DMS153 (cell line): ENCODE measurements around the gene NR5A2.
A peak's percentile ranks its signal among the peaks of the same experiment; 100 is the strongest.
"Not testable (repeated sequence)": the region's sequence is repeated elsewhere in the genome, so short reads cannot be mapped to it uniquely, and the experiment has no call there.

Experiments
- DNase-seq: peaks from one replicate; lab custom pipeline; 2025; lab: John Stamatoyannopoulos, UW

NR5A2 gene

DNA sequence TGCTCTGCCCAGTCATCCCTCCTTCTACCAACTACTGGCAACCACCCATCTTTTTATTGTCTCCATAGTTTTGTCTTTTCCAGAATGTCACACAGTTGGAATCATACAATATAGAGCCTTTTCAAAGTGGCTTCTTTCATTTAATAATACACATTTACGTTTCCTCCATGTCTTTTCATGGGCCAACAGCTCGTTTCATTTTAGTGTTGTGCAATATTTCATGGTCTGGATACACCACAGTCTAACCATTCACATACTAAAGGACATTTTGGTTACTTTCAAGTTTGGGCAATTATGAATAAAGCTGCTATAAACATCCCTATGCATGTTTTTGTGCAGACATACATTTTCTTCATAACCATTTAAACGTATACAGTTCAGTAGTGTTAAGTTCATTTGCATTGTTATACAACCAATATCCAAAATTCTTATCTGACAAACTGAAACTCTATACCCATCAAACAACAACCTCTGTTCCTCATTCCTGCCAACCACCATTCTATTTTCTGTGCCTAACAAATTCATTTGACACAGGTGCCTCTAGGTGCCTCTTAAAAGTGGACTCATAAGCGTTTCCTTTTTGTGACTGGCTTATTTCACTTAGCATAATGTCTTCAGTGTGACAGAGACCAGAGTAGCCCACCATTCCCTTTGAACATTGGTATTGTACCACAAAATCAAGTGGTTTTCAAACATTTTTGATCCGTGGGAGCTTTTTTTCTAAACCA lies 138.1 kb downstream of the NR5A2 start:
- DNase-seq: no peak

DNA sequence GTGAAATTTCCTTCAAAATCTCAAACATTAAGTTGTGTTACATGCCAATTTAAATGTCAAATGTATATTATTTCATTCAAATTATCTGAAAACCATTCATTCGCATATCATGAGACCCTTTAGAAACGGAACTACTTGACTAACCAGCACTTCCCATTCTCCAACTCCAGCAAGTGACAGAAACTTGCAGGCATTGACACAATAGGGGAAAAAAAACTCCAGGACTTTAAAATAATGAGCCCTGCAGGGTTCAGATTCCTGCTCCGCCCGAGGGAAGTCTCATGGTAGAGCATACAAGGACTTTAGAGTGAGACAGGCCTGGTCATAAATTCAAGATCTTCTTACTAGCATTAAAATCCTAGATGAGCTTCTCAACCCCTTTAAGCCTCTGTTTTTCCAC lies 138.9 kb downstream of the NR5A2 start:
- no peak for DNase-seq

DNA sequence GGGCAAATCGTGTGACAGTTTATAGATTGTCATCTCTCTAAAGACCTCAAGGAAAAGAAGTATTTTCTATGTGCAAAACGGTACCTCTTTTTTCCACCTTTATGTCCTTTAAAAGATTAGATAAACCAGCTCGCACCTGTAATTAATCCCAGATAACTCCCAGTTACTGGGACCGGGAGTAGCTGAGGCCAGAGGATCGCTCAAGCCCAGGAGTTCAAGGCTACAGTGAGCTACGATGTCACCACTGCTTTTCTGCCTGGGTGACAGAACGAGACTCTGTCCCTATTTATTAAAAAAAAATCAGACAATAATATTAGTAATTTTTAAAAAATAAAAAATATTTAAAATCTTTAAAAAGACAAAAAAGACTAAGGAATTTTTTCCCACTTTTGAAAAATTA lies 141.4 kb downstream of the NR5A2 start:
- no peak for DNase-seq

DNA sequence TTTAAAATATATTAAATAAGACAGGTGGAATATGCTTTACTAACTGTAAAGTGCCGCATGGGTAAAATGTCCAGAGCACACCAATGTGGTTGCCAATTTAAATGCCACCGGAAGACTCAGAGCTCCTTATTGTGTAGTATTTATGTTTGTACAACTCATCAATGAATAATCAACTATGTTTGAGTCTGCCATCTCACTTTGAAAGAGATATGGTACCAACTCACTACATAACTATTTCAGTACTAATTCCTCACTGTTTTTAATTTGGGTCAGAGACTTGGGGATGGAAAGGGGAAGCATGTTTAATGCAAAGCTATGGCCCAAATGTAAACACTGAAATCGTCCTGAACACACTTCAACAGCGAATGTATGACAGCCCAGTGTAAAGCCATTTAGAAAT lies 144.8 kb downstream of the NR5A2 start:
- DNase-seq: no peak

DNA sequence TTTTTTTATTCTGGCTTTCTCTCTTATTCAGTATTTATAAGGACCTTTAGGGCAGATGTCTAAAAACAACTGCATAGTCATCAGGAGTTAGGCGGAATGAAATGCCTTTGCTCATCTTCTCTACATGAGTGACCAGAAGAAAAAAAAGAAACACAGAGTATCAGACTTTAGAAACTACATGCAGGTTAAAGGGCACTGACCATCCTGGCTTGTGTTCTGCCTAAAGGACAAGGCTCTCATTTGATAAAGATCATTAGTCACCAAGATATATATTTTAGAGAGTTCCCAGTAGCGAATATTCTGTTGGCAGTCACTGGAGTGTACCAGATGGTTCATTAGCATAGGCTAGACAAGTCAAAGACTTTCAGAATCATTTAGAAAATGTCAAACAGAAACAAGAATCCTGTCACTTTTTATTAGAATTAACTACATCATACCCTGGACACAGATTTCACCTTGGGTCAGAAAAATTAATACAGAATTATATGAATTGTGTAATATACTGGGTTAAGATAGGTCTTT lies 145.6 kb downstream of the NR5A2 start:
- no peak for DNase-seq

DNA sequence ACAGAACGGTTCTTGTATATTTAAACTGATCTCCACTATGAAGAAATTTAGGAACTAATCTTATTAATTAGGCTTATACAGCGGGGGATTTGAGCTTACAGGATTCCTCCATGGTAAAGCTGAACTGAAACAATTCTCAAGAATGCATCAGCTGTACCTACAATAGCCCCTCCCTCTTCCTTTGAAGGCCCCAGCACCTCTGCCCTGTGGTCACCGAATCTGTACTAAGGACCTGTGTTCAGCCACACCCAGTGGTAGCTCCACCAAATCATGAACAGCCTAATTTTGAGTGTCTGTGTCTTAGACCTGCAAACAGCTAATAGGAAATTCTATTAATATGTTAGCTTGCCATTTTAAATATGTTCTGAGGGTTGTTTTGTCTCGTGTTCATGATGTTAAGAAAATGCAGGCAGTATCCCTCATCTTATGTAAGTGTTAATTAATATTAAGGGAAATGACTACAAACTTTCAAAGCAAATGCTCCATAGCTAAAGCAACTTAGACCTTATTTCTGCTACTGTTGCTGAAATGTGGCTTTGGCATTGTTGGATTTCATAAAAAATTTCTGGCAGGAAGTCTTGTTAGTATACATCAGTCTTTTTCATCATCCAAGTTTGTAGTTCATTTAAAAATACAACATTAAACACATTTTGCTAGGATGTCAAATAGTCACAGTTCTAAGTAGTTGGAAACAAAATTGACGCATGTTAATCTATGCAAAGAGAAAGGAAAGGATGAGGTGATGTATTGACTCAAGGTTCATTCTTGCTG lies 147.2 kb downstream of the NR5A2 start:
- no peak for DNase-seq

DNA sequence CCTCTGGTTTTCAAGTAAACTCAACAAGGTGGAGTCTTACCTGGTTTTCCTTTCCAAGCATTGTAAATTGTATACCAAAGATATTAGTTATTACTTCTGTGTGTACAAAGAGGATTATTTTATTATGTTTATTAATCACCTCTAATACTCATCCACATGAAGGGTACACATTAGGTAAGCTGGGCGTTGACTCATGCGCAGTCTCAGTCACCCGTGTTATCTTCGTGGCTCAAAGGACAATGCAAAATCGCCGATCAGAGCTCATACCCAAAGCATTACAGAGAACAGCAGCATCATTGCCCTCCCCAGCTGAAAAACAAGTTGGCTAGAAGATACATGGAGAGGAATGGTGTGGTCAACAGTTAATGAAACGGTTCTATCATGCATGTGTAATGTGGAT lies 148.7 kb downstream of the NR5A2 start:
- no peak for DNase-seq

DNA sequence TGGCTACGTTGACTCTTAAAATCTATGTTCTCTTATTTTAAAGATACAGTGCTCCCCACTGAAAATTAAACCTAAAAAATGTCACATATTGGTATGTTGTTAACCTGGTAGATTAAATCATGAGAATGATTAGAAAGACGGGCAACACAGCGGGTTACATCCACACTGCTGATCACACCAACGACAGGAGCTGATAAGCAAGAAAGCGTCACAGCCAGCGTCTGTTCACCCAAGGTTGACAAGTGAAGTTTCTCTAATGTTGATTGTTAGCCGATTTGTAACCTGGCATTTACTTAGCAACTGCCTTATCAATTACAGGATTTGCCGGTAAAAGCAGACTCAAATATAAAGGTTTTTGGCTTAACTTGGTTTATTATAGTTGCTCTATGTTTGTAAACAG lies 149.3 kb downstream of the NR5A2 start:
- DNase-seq: no peak

DNA sequence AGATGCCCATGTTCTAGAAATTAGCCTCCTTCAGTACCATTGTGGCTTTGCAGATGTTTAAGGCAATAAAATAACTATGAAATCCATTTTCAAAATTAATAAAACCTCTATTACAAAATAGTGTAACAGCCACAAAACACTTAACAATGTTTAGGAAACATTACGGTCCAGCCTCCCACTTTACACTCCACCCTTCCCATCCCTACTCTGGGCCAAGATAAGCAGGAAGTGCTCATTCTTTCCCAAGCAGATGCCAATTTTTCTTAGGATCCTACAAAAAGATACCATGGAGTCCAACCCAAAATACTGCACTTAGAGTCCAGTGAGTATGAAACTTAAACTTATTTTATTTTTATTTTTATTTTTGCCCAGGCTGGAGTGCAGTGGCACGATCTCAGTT lies 150.8 kb downstream of the NR5A2 start:
- DNase-seq: no peak

DNA sequence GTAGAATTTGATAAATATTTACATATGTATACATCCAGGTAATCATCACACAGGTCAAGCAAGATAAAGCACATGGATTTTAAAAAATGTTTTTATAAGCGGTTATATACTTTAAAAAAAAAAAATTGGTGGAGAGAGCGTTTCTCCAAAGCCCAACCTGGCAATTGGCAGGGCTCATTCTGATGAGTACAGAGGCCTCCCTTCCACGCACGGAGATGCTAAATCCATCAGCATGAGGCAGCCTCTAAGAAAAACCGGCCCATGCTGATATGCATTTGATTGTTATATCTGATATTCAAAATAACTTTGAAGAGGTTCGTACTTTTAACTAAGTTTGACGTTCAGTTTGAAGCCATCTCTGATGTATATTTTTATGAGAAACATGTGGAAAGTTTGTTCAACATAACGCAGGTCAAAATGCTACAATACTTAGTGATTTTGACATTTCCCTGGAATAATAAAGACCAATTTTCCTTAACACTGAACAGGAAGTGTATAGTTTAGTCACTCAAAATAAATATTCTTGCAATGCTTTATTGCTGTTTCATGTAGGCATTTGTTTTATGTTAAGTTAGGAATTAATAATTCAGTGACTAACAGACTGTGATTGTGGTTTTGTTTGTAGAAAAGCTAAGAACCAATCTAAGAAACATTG lies 151.7 kb downstream of the NR5A2 start:
- no peak for DNase-seq

DNA sequence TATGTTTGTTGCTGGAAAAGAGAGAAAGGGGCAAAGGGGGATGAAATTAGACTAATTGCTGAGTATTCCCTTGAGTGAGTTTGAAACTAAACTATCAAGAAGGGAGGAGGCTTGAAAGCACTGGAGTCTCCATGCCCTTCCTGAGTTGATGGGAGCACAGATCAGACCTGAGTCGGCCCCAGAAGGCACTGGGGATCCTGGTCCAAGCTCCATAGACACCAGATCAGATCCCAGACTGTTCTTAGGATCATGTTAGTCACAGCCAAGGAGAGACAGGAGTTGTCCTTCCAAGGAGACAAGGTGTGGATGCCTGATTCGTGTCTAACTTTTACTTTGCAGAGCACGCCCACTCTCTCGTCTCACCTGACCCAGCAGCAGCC lies 152.3 kb downstream of the NR5A2 start:
- no peak for DNase-seq

DNA sequence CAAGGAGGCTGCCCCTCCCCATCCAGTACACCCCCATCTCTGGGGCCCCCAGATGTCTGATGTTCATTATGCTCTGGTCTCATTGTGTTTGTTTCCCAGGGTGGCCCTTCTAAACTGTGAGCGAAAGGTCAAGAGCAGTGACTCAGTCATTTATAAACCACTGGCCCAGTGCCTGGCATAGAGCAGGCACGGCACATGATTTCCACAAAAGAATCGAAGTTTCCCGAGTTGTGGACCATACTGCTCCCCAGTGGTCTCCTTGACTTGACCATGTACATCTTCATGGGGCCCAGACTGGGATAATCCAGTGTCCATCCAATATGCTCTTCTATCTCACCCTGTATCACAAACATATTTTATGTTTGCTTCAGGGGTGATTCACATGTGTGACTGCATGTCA lies 153.3 kb downstream of the NR5A2 start:
- no peak for DNase-seq

DNA sequence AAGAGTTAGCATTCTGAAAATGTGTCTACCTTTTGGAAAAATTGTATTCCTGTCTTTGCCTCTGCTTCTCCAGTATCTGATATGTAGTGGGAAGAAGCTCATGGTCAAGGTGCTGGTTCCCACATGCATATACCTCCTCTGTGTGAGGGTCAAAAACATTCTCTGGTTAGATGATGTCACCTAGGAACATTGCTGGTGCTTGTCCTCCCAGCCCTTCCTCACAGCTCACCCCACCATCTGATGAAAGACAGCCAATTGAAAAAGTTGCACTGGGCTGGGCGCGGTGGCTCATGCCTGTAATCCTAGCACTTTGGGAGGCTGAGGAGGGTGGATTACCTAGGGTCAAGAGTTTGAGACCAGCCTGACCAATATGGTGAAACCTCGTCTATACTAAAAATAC lies 154.4 kb downstream of the NR5A2 start:
- DNase-seq: no peak

DNA sequence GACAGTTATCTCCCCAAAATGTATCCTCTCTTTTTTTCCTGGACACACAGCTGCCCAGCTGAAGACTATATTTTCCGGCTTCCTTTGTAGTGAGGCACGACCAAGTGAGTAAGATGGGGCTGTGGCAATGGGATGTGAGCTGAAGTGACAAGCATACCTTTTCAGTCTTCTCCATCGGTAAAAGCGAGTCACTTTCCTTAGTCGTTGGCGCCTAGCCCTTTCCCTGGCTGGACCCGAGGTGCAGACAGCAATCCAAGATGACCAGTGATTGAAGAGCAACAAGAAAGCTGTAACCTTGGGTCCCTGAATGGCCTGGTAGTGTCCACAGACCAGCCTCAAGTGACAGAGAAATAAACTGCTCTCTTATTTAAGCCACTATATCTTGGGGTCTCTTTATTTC lies 155.2 kb downstream of the NR5A2 start:
- no peak for DNase-seq

DNA sequence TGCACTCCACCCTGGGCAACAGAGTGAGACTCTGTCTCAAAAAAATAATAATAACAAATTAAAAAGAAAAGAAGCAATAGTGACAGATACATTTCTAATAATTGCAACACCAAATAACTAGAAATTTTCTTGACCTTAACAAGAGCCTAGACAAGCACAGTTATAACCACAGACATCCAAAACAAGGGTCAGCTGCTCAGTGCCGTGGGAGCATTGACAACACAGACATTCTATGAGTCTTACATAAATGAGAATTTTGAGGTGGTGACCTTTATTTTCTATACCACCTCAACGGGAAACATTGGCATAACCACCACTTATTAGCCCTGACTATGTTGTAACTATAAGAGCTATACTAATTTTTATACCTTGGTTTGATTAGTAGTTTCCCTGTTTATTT lies 156.1 kb downstream of the NR5A2 start:
- DNase-seq: no peak

DNA sequence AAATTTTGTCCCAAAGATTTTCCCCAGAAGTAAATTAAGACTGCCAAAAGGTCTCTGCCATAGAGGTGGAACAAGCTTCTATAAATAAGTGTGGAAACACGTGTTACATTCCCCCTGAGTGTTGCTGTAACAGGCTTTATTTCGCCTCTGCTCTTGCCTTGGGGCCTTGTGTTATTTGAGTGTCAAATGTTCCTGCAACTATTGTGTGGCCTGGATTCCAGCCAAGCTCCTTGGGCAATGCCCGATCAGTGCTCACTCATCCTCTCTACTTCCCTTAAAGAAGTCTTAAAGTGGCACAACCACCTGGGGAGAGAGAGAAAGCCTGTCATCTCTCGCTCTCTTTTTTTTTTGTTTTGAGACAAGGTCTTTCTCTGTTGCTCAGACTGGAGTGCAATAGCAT lies 156.7 kb downstream of the NR5A2 start:
- DNase-seq: peak; percentile 80

DNA sequence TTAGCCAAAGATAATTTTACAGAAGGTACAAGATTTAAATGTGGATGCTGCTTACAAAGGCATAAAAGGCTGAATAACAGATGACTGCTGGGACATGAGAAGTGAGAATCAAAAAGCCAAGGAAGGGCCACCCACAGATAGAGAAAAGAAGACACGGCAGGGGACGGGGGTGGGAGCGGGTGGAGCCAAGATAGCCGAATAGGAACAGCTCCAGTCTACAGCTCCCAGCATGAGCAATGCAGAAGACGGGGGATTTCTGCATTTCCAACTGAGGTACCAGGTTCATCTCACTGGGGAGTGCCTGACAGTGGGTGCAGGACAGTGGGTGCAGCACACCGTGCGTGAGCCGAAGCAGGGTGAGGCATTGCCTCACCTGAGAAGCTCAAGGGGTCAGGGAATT lies 157.7 kb downstream of the NR5A2 start:
- not testable (repeated sequence) for DNase-seq

DNA sequence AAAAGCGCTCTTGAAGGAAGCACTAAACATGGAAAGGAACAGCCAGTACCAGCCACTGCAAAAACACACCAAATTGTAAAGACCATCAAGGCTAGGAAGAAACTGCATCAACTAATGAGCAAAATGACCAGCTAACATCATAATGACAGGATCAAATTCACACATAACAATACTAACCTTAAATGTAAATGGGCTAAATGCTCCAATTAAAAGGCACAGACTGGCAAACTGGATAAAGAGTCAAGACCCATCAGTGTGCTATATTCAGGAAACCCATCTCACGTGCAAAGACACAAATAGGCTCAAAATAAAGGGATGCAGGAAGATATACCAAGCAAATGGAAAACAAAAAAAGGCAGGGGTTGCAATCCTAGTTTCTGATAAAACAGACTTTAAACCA lies 159.8 kb downstream of the NR5A2 start:
- DNase-seq: not testable (repeated sequence)

DNA sequence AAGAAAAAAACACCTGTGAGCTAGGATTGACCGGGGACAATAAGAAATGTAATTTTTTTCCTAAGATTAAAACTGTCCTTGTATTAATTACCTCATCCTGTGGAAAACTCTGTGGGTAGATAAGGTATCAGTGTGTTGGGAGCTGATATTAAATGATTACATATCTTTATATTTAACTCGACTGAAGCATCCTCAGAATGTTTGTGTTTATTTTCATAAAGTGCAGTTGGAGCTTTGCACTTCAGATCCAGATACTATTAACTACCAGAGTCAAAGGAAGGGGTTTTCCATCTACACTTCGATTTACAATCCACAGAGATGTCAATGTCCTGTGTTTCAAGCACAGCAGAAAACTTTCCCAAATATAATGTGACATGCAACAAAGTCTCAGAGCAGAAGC lies 164.5 kb downstream of the NR5A2 start:
- no peak for DNase-seq

DNA sequence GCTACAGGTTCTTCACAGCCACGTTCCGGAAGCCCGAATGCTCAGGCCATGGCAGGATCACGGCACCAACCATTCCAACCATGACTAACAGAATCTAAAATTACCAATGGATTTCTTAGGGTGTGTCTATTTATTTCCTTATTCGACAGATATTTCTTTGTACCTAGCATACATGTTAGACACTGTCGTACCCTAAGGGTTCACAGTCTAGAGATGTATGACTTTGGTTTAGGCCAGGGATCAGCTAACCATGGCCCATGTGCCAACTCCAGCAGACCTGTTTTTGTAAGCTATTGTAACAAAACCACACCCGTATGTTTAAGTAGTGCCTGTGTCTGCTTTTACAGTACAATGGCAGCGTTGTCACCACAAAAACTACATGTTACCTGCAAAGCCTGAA lies 167.0 kb downstream of the NR5A2 start:
- DNase-seq: no peak

DNA sequence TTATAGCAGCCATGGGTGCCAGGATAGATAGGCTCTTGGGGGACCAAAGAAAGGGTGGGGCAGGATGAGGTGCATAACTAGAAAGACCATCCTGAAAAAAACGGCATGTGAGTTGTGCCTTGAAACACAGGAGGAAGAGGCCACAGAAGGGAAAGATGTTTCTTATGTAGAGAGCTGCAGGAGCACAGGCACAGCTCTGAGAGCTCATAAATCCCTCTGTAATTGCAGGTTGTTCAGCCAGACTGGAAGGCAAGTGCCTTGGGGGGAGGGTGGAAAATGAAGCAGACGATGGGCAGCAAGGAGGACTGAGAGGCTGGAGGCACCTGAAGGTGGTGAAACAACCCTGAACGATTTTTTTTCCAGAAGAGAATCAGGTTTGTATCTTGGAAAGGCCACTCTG lies 170.7 kb downstream of the NR5A2 start:
- DNase-seq: no peak

DNA sequence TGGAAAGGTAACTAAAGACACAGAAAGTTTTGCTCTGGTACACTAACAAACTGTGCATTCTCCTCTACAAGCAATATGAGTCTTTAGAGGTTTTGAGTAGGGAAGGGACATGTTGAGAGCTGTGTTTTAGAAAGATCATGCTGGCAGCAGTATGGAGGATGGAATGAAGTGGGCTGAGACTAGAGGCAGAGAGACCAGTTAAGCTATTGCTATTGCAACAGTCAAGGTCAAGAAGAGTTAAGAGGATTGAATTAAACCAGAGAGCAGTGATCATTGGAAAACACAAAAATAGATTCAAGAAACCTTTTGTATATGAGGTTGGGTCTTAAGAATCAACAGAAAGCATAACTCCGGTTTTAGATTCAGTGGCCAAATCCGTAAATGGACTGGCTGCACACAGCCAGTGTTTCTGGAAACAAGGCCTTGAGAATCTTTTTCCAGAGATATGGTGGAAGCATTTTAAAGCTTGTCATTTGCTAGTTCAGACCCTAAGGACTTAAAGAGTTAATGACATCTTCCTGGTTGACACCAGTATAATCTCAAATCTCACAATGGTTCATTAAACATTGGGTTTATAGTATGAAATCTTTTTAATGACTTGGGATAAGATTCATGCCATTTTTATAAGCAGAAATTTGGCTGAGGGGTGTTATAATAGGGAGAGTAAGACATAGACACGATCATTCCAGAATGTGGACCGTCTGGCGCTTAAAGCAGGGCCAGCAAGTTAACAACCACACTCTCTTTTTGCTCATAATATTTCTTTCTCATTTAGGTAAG lies 177.9 kb downstream of the NR5A2 start:
- DNase-seq: no peak
